ENCODE data around the gene ERC1.
A peak's percentile ranks its signal among the peaks of the same experiment; 100 is the strongest.

Gene ERC1

DNA sequence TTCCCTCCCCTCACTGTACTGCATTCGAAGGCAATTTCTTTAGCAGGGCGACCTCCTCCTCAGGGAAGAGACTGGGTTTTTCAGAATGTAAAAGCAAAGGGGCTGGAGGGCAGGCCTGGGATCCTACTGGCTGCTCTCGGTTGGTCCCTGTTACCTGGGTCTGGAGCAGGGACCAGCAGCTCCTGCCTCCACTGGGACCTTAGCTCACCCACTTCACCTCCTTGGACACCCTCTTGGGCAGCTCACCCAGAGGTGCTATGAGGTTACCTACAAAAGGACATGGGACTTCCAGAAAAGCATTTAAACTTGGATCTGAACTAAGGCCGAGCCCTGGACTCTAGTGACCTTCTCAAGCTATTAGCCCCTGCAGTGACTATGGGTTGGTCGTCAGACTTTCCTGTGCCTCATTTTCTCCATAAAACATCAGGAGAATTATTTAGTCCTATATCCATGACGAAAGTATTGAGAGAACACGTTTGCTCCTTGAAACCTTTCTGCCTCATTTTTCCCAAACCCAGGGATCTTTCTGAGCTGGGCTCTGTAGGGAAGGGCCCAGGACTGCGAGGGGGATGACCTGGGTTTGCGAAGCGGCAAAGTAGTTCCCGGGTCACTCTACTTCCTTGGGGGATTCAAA lies 538.3 kb downstream of the ERC1 start:
- no peak for DNase-seq

DNA sequence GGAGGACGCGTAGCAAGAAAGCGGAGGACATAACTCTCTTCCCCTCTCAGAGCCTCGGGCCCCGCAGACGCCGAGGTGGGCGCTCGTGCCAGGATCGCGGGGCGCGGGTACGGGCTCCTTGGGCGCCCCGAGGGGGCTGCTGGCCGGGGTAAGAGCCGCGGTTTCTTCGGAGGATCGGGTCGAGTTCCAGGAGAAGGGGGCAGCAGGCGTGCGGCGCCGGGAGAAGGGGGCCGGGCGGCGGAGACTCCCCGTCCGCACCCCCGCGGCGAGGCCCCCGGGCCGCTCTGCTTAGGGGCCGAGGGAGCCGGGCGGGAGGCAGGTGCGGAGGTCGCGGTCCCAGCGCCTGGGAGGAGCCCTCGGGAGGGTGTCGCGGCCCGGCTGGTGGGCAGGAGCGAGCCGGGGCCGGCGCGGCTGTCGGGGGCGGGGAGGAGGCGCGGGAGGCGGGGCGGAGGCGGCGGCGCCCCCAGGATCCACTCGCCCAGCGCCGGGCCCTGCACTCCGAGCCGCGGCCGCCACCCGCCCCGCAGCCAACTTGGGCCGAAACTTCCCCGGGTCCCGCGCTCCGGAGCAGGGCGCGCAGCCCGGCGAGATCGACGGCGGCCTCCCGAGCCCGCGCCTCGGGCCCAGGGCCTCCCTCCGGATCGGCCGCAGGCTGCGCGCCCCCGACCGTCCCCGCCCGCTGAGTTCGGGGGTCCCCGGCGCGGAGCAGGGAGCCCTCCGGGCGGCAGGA lies 539.0 kb downstream of the ERC1 start:
- DNase-seq: peak; percentile 33

DNA sequence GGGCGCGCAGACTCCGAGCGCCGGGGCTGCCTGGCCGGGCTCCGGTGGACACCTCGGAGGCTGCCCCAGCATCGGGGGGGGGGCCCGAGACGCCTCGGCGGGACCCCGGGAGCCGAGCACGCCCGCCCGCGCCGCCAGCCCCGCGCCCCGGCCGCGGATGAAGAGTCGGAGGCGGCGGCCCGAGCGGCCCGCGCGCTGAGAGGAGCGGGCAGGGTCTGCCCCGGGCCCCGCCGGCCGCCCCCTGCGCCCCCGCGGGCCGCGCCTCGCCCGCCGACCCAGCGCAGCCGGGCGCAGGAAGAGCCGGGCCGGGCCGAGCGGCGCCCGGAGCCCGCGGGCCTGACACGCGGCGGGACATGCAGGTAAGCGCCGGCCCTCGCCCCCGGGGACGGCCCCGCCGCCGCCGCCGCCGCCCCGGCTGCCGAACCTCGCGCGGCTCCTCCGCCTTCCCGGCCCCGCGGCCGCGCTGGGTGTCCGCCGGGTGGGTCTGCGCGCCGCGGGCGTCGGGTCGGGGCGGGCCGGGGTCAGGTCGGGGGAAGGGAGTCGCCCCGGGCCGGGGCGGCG lies 539.6 kb downstream of the ERC1 start:
- DNase-seq: no peak

DNA sequence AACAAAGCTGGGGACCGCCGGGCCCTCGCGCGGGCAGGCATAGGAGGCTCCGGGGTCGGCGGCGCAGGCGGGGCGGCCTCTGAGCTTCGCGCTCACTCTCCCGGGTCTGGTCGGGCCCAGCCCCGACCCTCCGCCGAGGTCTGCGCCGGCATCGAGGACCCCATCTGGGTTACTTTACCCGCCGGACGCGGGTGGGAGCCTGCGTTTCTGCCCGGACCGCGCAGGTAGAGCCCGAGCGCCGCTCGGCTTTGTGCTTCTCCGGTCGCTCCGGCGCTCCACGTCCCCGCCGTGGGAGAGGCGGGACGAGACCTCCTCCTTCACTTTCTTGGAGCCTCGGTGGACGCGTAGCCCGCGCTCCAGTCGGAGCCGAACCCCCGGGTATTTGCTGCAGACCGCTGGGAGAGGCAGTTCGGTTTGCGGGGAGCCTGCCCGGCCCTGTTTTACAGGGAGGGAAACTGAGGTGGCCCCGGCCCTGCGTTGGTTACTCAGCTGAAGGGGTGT lies 540.2 kb downstream of the ERC1 start:
- no peak for DNase-seq

DNA sequence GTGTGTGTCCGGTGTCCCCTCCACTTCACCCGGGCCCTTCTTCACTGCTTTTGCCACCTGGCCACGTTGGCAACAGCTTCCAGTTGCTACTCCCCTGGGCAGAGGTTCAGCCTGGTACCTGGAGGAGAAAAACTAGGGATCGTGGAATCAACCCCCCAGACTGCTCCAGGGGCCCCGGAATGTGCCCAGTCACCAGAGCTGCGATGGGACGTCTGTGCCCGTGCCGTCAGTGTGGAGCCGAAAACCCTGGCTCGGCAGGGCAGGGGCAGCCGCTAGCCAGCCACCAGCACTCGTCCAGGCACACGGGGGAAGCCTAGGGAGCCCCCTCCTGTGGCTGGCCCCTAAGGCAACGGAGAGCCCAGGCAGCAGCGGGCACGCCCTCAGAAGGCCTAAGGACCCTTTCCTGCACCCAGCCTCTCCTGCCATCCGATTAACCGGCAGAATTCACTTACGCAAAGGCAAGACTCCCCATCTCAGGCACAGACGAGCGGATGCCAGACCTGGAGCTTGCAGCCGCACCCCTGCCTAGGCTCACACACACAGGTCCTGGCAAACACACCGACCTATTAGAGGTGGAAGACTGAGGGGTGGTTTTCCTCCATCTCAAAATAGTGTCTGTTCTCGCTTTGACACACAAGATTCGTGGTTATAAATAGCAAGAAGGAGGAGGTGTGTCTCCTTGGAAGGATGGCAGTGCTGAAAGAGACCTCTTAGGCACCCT lies 540.8 kb downstream of the ERC1 start:
- no peak for DNase-seq

DNA sequence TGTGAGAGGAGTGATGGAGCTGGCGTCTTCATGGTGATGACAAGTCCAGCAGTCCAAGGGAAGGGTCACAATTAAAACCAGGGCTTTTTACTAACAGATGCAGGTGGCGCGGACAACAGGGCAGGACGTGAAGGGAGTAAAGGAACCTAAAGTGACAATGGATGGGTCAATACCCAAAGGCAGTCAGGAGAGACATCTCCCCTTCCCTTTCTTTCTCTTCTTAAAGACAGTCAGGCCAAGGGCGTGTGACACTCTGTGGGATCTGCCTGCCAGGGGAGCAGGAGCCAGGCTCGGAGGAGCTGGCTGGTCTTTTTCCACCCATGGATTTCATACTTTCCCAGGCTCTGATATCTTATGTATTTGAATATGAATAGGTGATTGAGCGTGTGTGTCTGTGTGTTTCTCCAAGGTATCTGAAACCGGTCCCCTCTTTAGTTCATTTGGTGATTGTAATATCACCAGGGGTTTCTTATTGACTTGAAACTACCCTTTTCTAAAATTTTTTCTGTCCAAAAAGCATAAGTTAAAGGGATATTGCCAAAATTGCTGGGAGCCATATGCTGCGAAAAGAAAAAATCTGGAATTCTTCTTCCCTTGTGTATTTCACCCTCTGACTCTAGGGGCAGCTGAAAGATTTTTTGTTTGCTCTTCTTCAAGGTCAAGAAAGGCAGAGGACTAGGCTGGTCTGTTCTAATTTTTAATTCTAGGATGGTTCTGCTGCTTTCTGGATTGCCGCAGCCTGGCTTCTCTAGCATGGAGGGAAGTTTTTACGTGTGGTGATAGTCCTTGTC lies 541.5 kb downstream of the ERC1 start:
- no peak for DNase-seq

DNA sequence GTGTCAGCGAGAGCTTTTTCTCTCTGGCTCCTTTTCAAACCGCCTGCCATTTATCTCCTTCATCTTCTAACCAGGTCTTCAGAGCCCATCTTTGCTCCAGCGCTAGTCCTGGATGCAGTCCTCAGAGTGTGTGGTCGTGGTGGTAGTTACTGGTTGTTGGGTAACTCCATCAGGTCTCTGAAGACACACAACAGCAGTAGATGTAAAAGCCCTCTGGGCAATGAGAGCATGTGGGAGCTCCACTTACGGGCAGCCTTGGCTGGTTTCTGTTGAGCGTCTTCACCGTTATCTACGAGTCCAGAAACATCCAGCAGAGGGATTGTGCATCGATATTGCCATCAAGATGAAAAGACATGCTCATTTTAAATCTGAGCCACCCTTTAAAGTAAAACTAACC lies 542.2 kb downstream of the ERC1 start:
- DNase-seq: no peak

DNA sequence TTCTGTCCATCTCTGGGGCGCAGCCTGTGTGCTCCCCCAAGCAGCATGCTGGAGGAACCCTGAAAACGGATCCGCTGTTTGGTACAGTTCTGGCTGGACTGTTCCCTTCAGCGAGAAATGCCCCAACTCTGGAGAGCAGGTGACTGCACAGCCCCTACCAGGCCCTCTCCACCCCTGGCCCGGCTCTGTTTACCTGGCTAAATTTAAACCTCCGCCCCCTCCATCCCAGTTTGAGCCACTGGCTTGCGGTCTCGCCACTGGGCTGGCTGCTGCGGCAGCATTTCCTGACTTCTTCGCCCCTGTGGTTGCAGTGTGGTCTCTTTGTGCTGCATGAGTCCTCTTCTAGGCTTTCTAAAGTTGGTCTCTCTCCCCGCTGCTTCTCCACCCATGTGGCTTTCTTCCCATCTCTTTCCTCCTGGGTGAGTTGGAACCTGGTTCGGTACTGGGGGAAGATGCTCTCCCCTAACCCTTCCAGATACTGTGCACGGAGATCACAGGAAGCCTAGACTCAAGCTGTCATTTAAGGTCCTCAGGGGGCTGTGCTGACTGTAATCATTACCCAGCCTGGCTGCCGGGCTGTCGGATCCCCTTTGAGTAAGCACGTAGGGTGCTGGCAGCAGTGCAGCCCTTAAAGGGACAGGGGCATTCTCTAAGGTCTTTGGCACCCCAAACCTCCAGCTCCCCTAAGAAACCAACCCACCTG lies 542.7 kb downstream of the ERC1 start:
- DNase-seq: peak; percentile 51

DNA sequence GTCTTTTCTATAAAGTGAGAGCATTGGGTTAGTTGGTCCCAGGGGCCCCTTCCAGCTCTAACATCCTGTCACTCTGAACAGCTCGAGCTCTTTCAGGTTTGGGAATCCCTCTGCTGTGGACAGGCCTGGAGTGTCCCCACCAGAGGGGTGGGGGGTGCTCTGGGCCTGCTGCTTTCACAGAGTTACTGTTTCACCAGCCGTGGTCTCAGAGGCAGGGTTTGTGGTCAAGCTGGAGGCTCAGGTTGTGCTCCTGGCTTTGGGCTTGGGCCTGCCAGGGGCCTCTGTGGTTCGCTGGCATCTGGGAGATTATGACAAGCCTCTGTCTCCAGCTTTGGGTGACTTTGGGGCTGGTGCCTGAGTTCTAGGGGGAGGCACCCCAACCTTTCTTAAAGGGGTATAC lies 543.7 kb downstream of the ERC1 start:
- no peak for DNase-seq

DNA sequence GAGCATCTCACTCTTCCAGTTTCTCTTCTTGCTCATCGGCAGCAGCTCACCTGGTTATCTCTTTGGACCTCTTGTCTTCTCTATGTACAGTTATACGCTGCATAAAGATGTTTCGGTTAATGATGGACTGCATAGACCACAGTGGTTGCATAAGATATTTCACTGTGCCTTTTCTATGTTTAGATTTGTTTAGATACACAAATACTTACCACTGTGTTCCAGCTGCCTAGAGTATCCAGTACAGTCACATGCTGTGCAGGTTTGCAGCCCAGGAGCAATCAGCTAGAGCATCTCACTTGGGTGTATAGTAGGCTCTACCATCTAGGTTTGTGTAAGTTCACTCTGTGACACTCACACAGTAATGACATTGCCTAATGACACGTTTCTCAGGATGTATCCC lies 545.8 kb downstream of the ERC1 start:
- DNase-seq: no peak

DNA sequence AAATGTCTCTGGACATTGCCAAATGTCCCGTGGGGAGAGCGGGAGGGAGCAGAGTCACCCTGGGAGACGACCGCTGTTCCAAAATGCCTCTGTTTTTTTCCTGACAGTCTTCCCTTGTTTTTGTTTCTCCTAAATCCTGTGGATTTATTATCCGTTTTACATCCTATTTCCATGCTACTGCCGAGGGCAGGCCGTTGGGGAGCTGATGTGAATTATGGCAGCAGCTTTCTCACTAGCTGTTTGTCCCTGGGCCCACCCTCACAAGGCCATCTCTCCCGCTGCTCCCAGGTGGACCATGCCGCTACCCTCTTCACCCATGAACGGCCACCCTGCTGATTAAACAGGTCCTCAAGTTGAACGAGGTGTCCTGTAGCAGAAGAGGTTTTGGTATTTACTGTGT lies 548.1 kb downstream of the ERC1 start:
- no peak for DNase-seq

DNA sequence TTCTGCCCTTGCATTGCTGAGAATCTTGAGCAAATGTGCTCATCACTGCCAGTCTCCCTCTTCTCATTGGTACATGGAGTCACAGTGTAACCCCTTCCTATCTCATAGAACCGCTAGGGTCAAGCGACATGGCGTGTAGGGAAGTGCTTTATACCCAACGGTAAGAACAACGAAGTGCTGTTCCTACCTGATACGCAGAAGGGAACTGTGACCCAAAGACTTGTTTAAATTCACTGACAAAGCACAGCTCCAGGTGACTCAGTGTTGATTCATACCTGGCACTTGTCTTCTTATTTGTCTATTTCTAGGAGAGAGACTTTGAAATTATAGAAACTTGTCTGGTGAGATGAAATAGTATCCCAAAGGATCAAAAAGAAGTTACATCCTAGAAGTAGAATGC lies 549.7 kb downstream of the ERC1 start:
- peak; percentile 19 for DNase-seq

DNA sequence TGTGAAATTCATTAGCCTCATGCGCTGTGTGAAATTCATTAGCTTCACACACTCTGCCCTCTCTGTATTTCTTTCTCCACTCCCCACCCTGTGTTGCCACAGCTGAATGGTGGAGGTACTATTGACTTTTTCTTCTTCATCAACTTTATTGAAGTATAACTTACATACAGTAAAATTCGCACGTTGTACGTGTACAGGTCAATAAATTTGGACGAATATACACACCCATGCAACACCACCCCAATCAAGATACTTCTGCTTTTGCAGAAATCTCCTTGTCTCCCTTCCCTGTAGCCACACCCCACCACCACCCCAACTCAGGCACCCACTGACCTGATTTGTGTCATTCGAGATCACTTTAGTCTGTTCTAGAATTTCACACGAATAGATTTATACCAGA lies 551.6 kb downstream of the ERC1 start:
- DNase-seq: no peak

DNA sequence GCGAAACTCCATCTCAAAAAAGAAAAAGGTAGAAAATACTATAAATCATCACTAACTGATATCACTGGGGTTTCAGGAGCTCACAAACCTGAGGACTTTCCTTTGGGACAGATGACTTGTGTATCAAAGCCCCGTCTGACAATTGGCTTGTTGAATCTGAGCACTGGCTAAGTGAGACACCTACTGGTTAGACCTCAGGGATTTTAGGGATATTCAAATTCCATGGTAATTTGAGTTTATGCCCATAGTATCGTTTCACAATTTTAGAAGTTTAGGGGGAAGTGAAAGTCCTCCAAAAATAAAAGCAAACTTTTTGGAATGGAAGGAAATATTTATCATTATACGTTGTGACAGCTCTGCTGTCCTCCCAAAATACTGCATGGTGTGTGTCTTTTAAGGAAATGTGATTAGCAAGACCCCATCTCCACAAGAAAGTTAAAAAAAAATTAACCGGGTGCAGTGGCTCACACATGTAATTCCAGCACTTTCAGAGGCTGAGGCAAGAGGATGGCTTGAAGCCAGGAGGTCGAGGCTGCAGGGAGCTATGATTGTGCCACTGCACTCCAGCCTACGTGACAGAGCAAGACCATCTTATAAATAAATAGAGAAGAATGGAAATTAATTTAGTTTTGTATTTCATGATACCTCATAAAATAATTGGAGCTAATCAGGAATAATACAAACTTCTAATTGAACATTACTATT lies 554.1 kb downstream of the ERC1 start:
- DNase-seq: peak; percentile 42

All from fibroblast of upper back skin (primary cell).